Measurements from ENCODE around the gene PHF1.
A peak's percentile ranks its signal among the peaks of the same experiment; 100 is the strongest.

PHF1 gene

GRCh38 chr6:33433544-33434191 is 22.9 kb downstream of the PHF1 start:
- DNase-seq: no peak

- DNase-seq: no peak
Observed at GRCh38 chr6:33434961-33435360, 24.1 kb downstream of the PHF1 start.

GRCh38 chr6:33437666-33438065 is 26.9 kb downstream of the PHF1 start:
- DNase-seq: no peak

- no peak for DNase-seq
Observed at GRCh38 chr6:33438978-33439594, 28.3 kb downstream of the PHF1 start.

GRCh38 chr6:33439956-33440648 is 29.3 kb downstream of the PHF1 start:
- no peak for DNase-seq

GRCh38 chr6:33440649-33441309 is 30.0 kb downstream of the PHF1 start:
- DNase-seq: no peak

GRCh38 chr6:33441457-33441856 is 30.6 kb downstream of the PHF1 start:
- DNase-seq: no peak

GRCh38 chr6:33442283-33442682 is 31.5 kb downstream of the PHF1 start:
- no peak for DNase-seq

GRCh38 chr6:33443025-33443424 is 32.2 kb downstream of the PHF1 start:
- DNase-seq: no peak

GRCh38 chr6:33443619-33444504 is 33.0 kb downstream of the PHF1 start:
- no peak for DNase-seq

GRCh38 chr6:33445119-33445603 is 34.3 kb downstream of the PHF1 start:
- DNase-seq: no peak

- DNase-seq: no peak
Observed at GRCh38 chr6:33446356-33446755, 35.5 kb downstream of the PHF1 start.

GRCh38 chr6:33450434-33450833 is 39.6 kb downstream of the PHF1 start:
- no peak for DNase-seq

GRCh38 chr6:33451606-33452005 is 40.8 kb downstream of the PHF1 start:
- DNase-seq: no peak

- no peak for DNase-seq
Observed at GRCh38 chr6:33452496-33452895, 41.7 kb downstream of the PHF1 start.

GRCh38 chr6:33453393-33454008 is 42.7 kb downstream of the PHF1 start:
- DNase-seq: no peak

- DNase-seq: peak; percentile 98
Observed at GRCh38 chr6:33454009-33454946, 43.5 kb downstream of the PHF1 start, which contains the start of gene ZBTB9. Gene ZBTB9, plus strand, starts transcription at chr6:33454576. Its CDS starts 525 bp downstream, at chr6:33455101.

GRCh38 chr6:33455051-33455450 is 44.2 kb downstream of the PHF1 start:
- no peak for DNase-seq

- DNase-seq: no peak
Observed at GRCh38 chr6:33456156-33456555, 45.3 kb downstream of the PHF1 start.

- no peak for DNase-seq
Observed at GRCh38 chr6:33458676-33459075, 47.9 kb downstream of the PHF1 start.

- no peak for DNase-seq
Observed at GRCh38 chr6:33459226-33459625, 48.4 kb downstream of the PHF1 start.

Measured in activated effector memory CD4-positive, alpha-beta T cell treated with anti-CD3 and anti-CD28 coated beads, Interleukin-2, amount 50 U/mL, for 16 hours (primary cell).